Activated CD4-positive, alpha-beta T cell treated with anti-CD3 and anti-CD28 coated beads, Interleukin-2, Interleukin-6, amounts not matched to agents 100 ng/mL and 50 ng/mL, durations not matched to agents 16 hours and 8 hours (primary cell): ENCODE measurements around the gene FBXO36.

Experiments used
- DNase-seq: peaks from one replicate; pipeline ENCODE4 v3.0.0-alpha.2; 2020

Gene FBXO36

GRCh38 chr2:230053753-230054478 lies 131.6 kb downstream of the FBXO36 start:
- peak; percentile 4 for DNase-seq

- DNase-seq, result no peak
These were observed 138.5 kb downstream of the FBXO36 start for GRCh38 chr2:230060672-230061293.
